Esophagus squamous epithelium (tissue), 4 donors: ENCODE measurements around the gene KRT16.
"Not testable (repeated sequence)": the region's sequence is repeated elsewhere in the genome, so short reads cannot be mapped to it uniquely, and the experiment has no call there.

Experiments
- POLR2A ChIP-seq, 4 donors: fragments of 450-650 bp; IDR thresholded peaks; one replicate each; pipeline ENCODE4 v1.6.1; 2017; ENCODE audit warnings: antibody characterized with exemption in 4 of 4, mild to moderate bottlenecking in 4 of 4, moderate library complexity in 3 of 4
- TF ChIP-seq, protein P1 (sequence below), 6 experiments: fragments of 450-650 bp in 4 of 6; fragments of 200-600 bp in 2 of 6; sonication (generic) in 2 of 6; IDR thresholded peaks; one replicate each; pipeline ENCODE4 v1.5.1; 2016 to 2019; ENCODE audit warnings: antibody characterized with exemption in 6 of 6, mild to moderate bottlenecking in 4 of 6, moderate library complexity in 4 of 6

DNA sequence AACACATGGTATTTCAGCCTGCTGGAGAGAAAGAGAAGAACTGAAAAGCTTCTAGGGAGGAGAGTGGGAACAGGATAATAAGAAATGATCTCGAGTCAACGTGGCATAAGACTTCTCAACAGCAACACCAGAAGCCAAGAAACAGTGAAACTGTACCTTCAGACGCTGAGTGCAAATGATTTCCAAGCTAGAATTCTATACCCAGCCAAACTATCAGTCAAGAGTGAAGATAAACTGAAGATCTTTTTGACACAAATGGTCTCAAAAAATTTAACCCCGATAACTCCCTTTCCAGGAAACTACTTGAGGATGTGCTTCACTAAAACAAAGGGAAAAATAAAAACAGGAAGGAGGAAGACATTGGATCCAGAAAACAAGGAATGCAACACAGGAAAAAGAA lies 5.6 kb downstream of the KRT16 start:
- TF ChIP-seq, protein P1, sequence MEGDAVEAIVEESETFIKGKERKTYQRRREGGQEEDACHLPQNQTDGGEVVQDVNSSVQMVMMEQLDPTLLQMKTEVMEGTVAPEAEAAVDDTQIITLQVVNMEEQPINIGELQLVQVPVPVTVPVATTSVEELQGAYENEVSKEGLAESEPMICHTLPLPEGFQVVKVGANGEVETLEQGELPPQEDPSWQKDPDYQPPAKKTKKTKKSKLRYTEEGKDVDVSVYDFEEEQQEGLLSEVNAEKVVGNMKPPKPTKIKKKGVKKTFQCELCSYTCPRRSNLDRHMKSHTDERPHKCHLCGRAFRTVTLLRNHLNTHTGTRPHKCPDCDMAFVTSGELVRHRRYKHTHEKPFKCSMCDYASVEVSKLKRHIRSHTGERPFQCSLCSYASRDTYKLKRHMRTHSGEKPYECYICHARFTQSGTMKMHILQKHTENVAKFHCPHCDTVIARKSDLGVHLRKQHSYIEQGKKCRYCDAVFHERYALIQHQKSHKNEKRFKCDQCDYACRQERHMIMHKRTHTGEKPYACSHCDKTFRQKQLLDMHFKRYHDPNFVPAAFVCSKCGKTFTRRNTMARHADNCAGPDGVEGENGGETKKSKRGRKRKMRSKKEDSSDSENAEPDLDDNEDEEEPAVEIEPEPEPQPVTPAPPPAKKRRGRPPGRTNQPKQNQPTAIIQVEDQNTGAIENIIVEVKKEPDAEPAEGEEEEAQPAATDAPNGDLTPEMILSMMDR (IDR thresholded peaks at IDR 0.05) = not testable (repeated sequence)
- TF ChIP-seq POLR2A (IDR thresholded peaks at IDR 0.05) = not testable (repeated sequence)
